Liver (tissue), 9 donors: ENCODE data around the gene B4GALT2. TPM values are rescaled to one million over a fixed set of nuclear protein-coding genes. Genes with fewer than 3 reads are reported as not detected.

Experiments used
- DNase-seq: peaks from one replicate; pipeline ENCODE4 v3.0.0-alpha.2; 2017; ENCODE audit warnings: low spot score
- H3K27ac ChIP-seq, 2 donors: one replicate each; pipeline ENCODE4 v1.7.0; 2013; ENCODE audit warnings: inconsistent platforms in 2 of 2, low read length in 2 of 2, control low read depth in 1 of 2, low read depth in 1 of 2, mild to moderate bottlenecking in 1 of 2
- H3K27me3 ChIP-seq, 4 donors: one replicate each; pipeline versions ENCODE4 v1.6.1 to v1.7.0; 2013; ENCODE audit warnings: low read length in 3 of 4, inconsistent platforms in 1 of 4, mild to moderate bottlenecking in 1 of 4, moderate library complexity in 1 of 4; ENCODE audit not compliant: control insufficient read depth in 4 of 4, insufficient read depth in 4 of 4
- H3K36me3 ChIP-seq, 4 donors: one replicate each; pipeline versions ENCODE4 v1.6.1 to v1.7.0; 2013; ENCODE audit warnings: low read length in 3 of 4, mild to moderate bottlenecking in 3 of 4, low read depth in 1 of 4, moderate library complexity in 1 of 4; ENCODE audit not compliant: control insufficient read depth in 4 of 4, insufficient read depth in 3 of 4
- H3K4me1 ChIP-seq, 4 donors: one replicate each; pipeline versions ENCODE4 v1.6.1 to v1.7.0; 2013; ENCODE audit warnings: low read length in 3 of 4, mild to moderate bottlenecking in 3 of 4, moderate library complexity in 1 of 4; ENCODE audit not compliant: control insufficient read depth in 4 of 4, insufficient read depth in 4 of 4
- H3K4me3 ChIP-seq, 3 donors: one replicate each; pipeline versions ENCODE4 v1.6.1 to v1.7.0; 2013; ENCODE audit warnings: low read length in 3 of 3, control low read depth in 1 of 3, low read depth in 1 of 3, mild to moderate bottlenecking in 1 of 3
- H3K9ac ChIP-seq, 2 donors: one replicate each; pipeline ENCODE4 v1.7.0; 2013; ENCODE audit warnings: low read length in 2 of 2, mild to moderate bottlenecking in 2 of 2, moderate library complexity in 2 of 2, control low read depth in 1 of 2, low read depth in 1 of 2
- H3K9me3 ChIP-seq, 4 donors: one replicate each; pipeline versions ENCODE4 v1.6.1 to v1.7.0; 2013; ENCODE audit warnings: low read length in 3 of 4; ENCODE audit not compliant: control insufficient read depth in 4 of 4
- ATF3 ChIP-seq: IDR thresholded peaks from 2 replicates; pipeline ENCODE4 v1.6.1; 2016; ENCODE audit warnings: antibody characterized with exemption
- EGR1 ChIP-seq, 2 donors: IDR thresholded peaks; 2 replicates each; pipeline ENCODE4 v1.6.1; 2016 to 2018; ENCODE audit warnings: antibody characterized with exemption in 2 of 2, low read depth in 2 of 2
- FOXA1 ChIP-seq: IDR thresholded peaks from 2 replicates; pipeline ENCODE4 v1.6.1; 2016; ENCODE audit warnings: antibody characterized with exemption
- FOXA2 ChIP-seq: IDR thresholded peaks from 2 replicates; pipeline ENCODE4 v1.6.1; 2016; ENCODE audit warnings: antibody characterized with exemption
- HNF4A ChIP-seq, 2 donors: conservative IDR thresholded peaks; 2 replicates each; pipeline ENCODE4 v1.6.1; 2016; ENCODE audit warnings: antibody characterized with exemption in 2 of 2, mild to moderate bottlenecking in 2 of 2
- HNF4G ChIP-seq: IDR thresholded peaks from 2 replicates; pipeline ENCODE4 v1.6.1; 2016; ENCODE audit warnings: antibody characterized with exemption
- NR2F2 ChIP-seq: IDR thresholded peaks from 2 replicates; pipeline ENCODE4 v1.6.1; 2016; ENCODE audit warnings: antibody characterized with exemption
- REST ChIP-seq: IDR thresholded peaks from 2 replicates; pipeline ENCODE4 v1.6.1; 2016; ENCODE audit warnings: antibody characterized with exemption, mild to moderate bottlenecking
- RXRA ChIP-seq, 2 donors: IDR thresholded peaks; 2 replicates each; pipeline ENCODE4 v1.6.1; 2017 to 2018; ENCODE audit warnings: antibody characterized with exemption in 2 of 2, mild to moderate bottlenecking in 1 of 2
- TAF1 ChIP-seq: conservative IDR thresholded peaks from 2 replicates; pipeline ENCODE4 v1.6.1; 2016; ENCODE audit warnings: antibody characterized with exemption, mild to moderate bottlenecking
- YY1 ChIP-seq: IDR thresholded peaks from 2 replicates; pipeline ENCODE4 v1.6.1; 2016; ENCODE audit warnings: antibody characterized with exemption, mild to moderate bottlenecking
- WGBS: extraction: QIAGEN DNeasy Blood & Tissue Kit; methylation state at CpG from one replicate; pipeline ENCODE4 v1.1.7; 2013; 5-methylcytosine and 5-hydroxymethylcytosine counted together
- polyA plus RNA-seq, 2 donors: library from polyadenylated mRNA; stranded (reverse) in 1 of 2; unstranded in 1 of 2; fragments of 200-250 nt in 1 of 2; fragments of >200 nt in 1 of 2; fragmentation: Nextera tagmentation in 1 of 2; extraction: Ambion mirVana in 1 of 2; gene quantifications; one replicate each; pipeline versions ENCODE4 v1.2.1 to v1.2.3, GENCODE V29; 2013 to 2015
- total RNA-seq, 2 donors: library from RNA; depleted of rRNA; stranded (reverse); fragments of >200 nt; gene quantifications; one replicate each; pipeline ENCODE4 v1.2.3, GENCODE V29; 2014
- TF ChIP-seq, protein P1 (sequence below): IDR thresholded peaks from 2 replicates; pipeline ENCODE4 v1.6.1; 2016; ENCODE audit warnings: antibody characterized with exemption
- donor health status: healthy.
- donor health status: healthy.
- donor health status: healthy.
- donor health status: healthy.
- donor health status: healthy.

Gene B4GALT2
- total and polyA plus RNA-seq, 4 donors, result 2.9 to 31.5 (median 16.1) TPM

GRCh38 chr1:43935711-43936427, 43.1 kb upstream of the B4GALT2 start:
- DNase-seq, result no peak
- Histone ChIP-seq H3K27ac (no peak overlapping the region), H3K27me3 (no peaks in the 10 kb centered on the region), H3K36me3 (no peaks in the 10 kb centered on the region), H3K9ac (no peak overlapping the region), H3K9me3 (no peaks in the 10 kb centered on the region), H3K4me1 (peaks cover 10 to 27% (median 15%) of the 10 kb centered on the region in 4 donors), H3K4me3 (peak overlapping the region in 1 of 3 donors; percentile 48)
- 13% methylated on average over 48 of the region's 48 CpGs for WGBS
- no peak for TF ChIP-seq TAF1
- TF ChIP-seq REST, result no peak
- TF ChIP-seq HNF4A (conservative IDR thresholded peaks at IDR 0.05), result no peak
- TF ChIP-seq EGR1 (IDR thresholded peaks at IDR 0.05; ENCODE audit: low read depth in 2 of 2), result no peak
- TF ChIP-seq ATF3, result no peak
- TF ChIP-seq, protein P1, sequence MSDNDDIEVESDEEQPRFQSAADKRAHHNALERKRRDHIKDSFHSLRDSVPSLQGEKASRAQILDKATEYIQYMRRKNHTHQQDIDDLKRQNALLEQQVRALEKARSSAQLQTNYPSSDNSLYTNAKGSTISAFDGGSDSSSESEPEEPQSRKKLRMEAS, result no peak
- TF ChIP-seq YY1, result no peak
- no peak for TF ChIP-seq HNF4G
- TF ChIP-seq FOXA1, result no peak

DNA sequence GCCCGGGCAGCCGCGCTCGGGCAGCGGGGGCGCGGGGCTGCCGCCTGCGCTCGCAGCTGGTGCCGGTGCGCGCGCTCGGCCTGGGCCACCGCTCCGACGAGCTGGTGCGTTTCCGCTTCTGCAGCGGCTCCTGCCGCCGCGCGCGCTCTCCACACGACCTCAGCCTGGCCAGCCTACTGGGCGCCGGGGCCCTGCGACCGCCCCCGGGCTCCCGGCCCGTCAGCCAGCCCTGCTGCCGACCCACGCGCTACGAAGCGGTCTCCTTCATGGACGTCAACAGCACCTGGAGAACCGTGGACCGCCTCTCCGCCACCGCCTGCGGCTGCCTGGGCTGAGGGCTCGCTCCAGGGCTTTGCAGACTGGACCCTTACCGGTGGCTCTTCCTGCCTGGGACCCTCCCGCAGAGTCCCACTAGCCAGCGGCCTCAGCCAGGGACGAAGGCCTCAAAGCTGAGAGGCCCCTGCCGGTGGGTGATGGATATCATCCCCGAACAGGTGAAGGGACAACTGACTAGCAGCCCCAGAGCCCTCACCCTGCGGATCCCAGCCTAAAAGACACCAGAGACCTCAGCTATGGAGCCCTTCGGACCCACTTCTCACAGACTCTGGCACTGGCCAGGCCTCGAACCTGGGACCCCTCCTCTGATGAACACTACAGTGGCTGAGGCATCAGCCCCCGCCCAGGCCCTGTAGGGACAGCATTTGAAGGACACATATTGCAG, 42.4 kb upstream of the B4GALT2 start:
- no peaks in the 10 kb centered on the region for H3K9me3 ChIP-seq
- TF ChIP-seq FOXA2 (no peak), HNF4A (conservative IDR thresholded peaks at IDR 0.05) (no peak), RXRA (IDR thresholded peaks at IDR 0.05) (no peak), NR2F2 (no peak), REST (no peak)
- 8% methylated on average over 56 of the region's 56 CpGs for WGBS
- H3K27me3 ChIP-seq, result no peaks in the 10 kb centered on the region
- H3K4me3 ChIP-seq, result peak overlapping the region in 2 of 3 donors; percentile 48 to 50
- H3K4me1 ChIP-seq, result peaks cover 10 to 27% (median 15%) of the 10 kb centered on the region in 4 donors
- H3K27ac ChIP-seq, result no peak overlapping the region
- no peaks in the 10 kb centered on the region for H3K36me3 ChIP-seq
- no peak overlapping the region for H3K9ac ChIP-seq
- DNase-seq, result no peak
